Measurements from ENCODE around the gene TGFBR3.

Gene TGFBR3

GRCh38 chr1:91765880-91766443 is 120.0 kb downstream of the TGFBR3 start:
- no peaks in the 10 kb centered on the region for H3K9me3 ChIP-seq (ENCODE audit: insufficient read depth, low read length)
- no peak overlapping the region for H3K4me3 ChIP-seq (ENCODE audit: insufficient read depth, low read length, poor library complexity, severe bottlenecking)
- TF ChIP-seq, protein P1, sequence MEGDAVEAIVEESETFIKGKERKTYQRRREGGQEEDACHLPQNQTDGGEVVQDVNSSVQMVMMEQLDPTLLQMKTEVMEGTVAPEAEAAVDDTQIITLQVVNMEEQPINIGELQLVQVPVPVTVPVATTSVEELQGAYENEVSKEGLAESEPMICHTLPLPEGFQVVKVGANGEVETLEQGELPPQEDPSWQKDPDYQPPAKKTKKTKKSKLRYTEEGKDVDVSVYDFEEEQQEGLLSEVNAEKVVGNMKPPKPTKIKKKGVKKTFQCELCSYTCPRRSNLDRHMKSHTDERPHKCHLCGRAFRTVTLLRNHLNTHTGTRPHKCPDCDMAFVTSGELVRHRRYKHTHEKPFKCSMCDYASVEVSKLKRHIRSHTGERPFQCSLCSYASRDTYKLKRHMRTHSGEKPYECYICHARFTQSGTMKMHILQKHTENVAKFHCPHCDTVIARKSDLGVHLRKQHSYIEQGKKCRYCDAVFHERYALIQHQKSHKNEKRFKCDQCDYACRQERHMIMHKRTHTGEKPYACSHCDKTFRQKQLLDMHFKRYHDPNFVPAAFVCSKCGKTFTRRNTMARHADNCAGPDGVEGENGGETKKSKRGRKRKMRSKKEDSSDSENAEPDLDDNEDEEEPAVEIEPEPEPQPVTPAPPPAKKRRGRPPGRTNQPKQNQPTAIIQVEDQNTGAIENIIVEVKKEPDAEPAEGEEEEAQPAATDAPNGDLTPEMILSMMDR (IDR thresholded peaks at IDR 0.05; ENCODE audit: insufficient read depth, low read length, poor library complexity, severe bottlenecking) = no peak
- no peak for TF ChIP-seq EZH2phosphoT487 (conservative IDR thresholded peaks at IDR 0.05; ENCODE audit: low read length)
- H3K27me3 ChIP-seq (ENCODE audit: low read length) = no peaks in the 10 kb centered on the region
- no peak overlapping the region for H2AFZ ChIP-seq (ENCODE audit: low read depth, low read length, severe bottlenecking)
- no peak overlapping the region for H3K4me2 ChIP-seq (ENCODE audit: low read depth, low read length, poor library complexity, severe bottlenecking)
- H4K20me1 ChIP-seq (ENCODE audit: low read depth, low read length) = no peaks in the 10 kb centered on the region
- no peak overlapping the region for H3K27ac ChIP-seq (ENCODE audit: low read depth, low read length)
- no peaks in the 10 kb centered on the region for H3K79me2 ChIP-seq (ENCODE audit: insufficient read depth, low read length)
- no peaks in the 10 kb centered on the region for H3K9me2 ChIP-seq (replicated peaks; ENCODE audit: insufficient read depth, low read length)
- H3K9ac ChIP-seq (ENCODE audit: low read length) = no peak overlapping the region
- no peaks in the 10 kb centered on the region for H3K36me3 ChIP-seq (ENCODE audit: low read length)
- H3F3A ChIP-seq (ENCODE audit: insufficient read depth) = no peaks in the 10 kb centered on the region

- no peak overlapping the region for H2AFZ ChIP-seq (ENCODE audit: low read depth, low read length, severe bottlenecking)
- H3K9me2 ChIP-seq (replicated peaks; ENCODE audit: insufficient read depth, low read length) = no peaks in the 10 kb centered on the region
- H3K79me2 ChIP-seq (ENCODE audit: insufficient read depth, low read length) = no peaks in the 10 kb centered on the region
- no peaks in the 10 kb centered on the region for H3K9me3 ChIP-seq (ENCODE audit: insufficient read depth, low read length)
- H3K27me3 ChIP-seq (ENCODE audit: low read length) = no peaks in the 10 kb centered on the region
- no peak overlapping the region for H3K4me3 ChIP-seq (ENCODE audit: insufficient read depth, low read length, poor library complexity, severe bottlenecking)
- no peak overlapping the region for H3K4me2 ChIP-seq (ENCODE audit: low read depth, low read length, poor library complexity, severe bottlenecking)
- H3F3A ChIP-seq (ENCODE audit: insufficient read depth) = no peaks in the 10 kb centered on the region
- no peak overlapping the region for H3K9ac ChIP-seq (ENCODE audit: low read length)
- no peak for TF ChIP-seq EZH2phosphoT487 (conservative IDR thresholded peaks at IDR 0.05; ENCODE audit: low read length)
- no peaks in the 10 kb centered on the region for H3K36me3 ChIP-seq (ENCODE audit: low read length)
- no peak overlapping the region for H3K27ac ChIP-seq (ENCODE audit: low read depth, low read length)
- no peaks in the 10 kb centered on the region for H4K20me1 ChIP-seq (ENCODE audit: low read depth, low read length)
Observed at GRCh38 chr1:91765293-91765692, 120.7 kb downstream of the TGFBR3 start.

- Histone ChIP-seq H4K20me1 (ENCODE audit: low read depth, low read length) (no peaks in the 10 kb centered on the region), H3K4me3 (ENCODE audit: insufficient read depth, low read length, poor library complexity, severe bottlenecking) (no peak overlapping the region), H3K36me3 (ENCODE audit: low read length) (no peaks in the 10 kb centered on the region), H2AFZ (ENCODE audit: low read depth, low read length, severe bottlenecking) (no peak overlapping the region), H3K9me2 (replicated peaks; ENCODE audit: insufficient read depth, low read length) (no peaks in the 10 kb centered on the region), H3K9ac (ENCODE audit: low read length) (no peak overlapping the region), H3F3A (ENCODE audit: insufficient read depth) (no peaks in the 10 kb centered on the region), H3K79me2 (ENCODE audit: insufficient read depth, low read length) (no peaks in the 10 kb centered on the region), H3K27ac (ENCODE audit: low read depth, low read length) (no peak overlapping the region), H3K9me3 (ENCODE audit: insufficient read depth, low read length) (no peaks in the 10 kb centered on the region), H3K4me2 (ENCODE audit: low read depth, low read length, poor library complexity, severe bottlenecking) (no peak overlapping the region), H3K27me3 (ENCODE audit: low read length) (no peaks in the 10 kb centered on the region)
- no peak for TF ChIP-seq EZH2phosphoT487 (conservative IDR thresholded peaks at IDR 0.05; ENCODE audit: low read length)
- TF ChIP-seq, protein P1 (IDR thresholded peaks at IDR 0.05; ENCODE audit: insufficient read depth, low read length, poor library complexity, severe bottlenecking) = no peak
Observed at GRCh38 chr1:91764471-91765115, 121.4 kb downstream of the TGFBR3 start.

DNA sequence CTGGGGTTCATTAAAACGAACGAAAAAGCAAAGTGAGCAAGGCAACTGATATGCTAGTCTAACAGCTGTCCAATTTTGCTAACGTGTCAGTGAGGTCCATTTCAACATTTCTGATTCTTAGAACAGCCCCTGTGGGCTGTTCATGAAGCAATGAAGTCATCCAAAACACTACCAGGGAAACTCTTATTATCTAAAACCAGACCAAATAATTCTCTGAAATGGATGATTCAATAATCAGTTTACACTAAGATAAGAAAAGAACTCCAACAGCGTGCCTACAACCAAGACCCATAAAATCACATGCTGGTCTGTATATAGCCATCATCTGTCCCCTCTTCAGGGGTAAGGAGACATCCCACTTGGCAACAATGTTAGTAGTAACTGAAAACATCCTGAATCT is 122.7 kb downstream of the TGFBR3 start:
- Histone ChIP-seq H4K20me1 (ENCODE audit: low read depth, low read length) (no peaks in the 10 kb centered on the region), H3K79me2 (ENCODE audit: insufficient read depth, low read length) (no peaks in the 10 kb centered on the region), H3K9ac (ENCODE audit: low read length) (no peak overlapping the region), H3K4me2 (ENCODE audit: low read depth, low read length, poor library complexity, severe bottlenecking) (no peak overlapping the region), H3F3A (ENCODE audit: insufficient read depth) (no peaks in the 10 kb centered on the region), H3K27me3 (ENCODE audit: low read length) (no peaks in the 10 kb centered on the region), H3K4me3 (ENCODE audit: insufficient read depth, low read length, poor library complexity, severe bottlenecking) (no peak overlapping the region), H3K27ac (ENCODE audit: low read depth, low read length) (no peak overlapping the region), H3K9me3 (ENCODE audit: insufficient read depth, low read length) (no peaks in the 10 kb centered on the region), H2AFZ (ENCODE audit: low read depth, low read length, severe bottlenecking) (no peak overlapping the region), H3K36me3 (ENCODE audit: low read length) (no peaks in the 10 kb centered on the region), H3K9me2 (replicated peaks; ENCODE audit: insufficient read depth, low read length) (no peaks in the 10 kb centered on the region)
- no peak for TF ChIP-seq EZH2phosphoT487 (conservative IDR thresholded peaks at IDR 0.05; ENCODE audit: low read length)
- TF ChIP-seq, protein P1 (IDR thresholded peaks at IDR 0.05; ENCODE audit: insufficient read depth, low read length, poor library complexity, severe bottlenecking) = no peak
